Lung (tissue), 12 donors: ENCODE measurements around the gene CATSPERE. TPM values are rescaled to one million over a fixed set of nuclear protein-coding genes. Genes with fewer than 3 reads are reported as not detected.

ENCODE experiments used
- ATAC-seq: fragments of 200-7000 bp; cut with Tn5 transposase; one replicate; pipeline ENCODE4 v1.9.1; 2020; ENCODE audit warnings: moderate number of reproducible peaks; ENCODE audit not compliant: insufficient read depth, low FRiP score
- DNase-seq, 3 donors: peaks; one replicate each; pipeline ENCODE4 v3.0.0-alpha.2; 2013 to 2017
- H3K27ac ChIP-seq, 2 donors: one replicate each; pipeline ENCODE4 v1.5.1; 2013; ENCODE audit warnings: mild to moderate bottlenecking in 2 of 2, moderate library complexity in 2 of 2, control low read depth in 1 of 2, inconsistent platforms in 1 of 2, low read depth in 1 of 2, low read length in 1 of 2
- H3K27me3 ChIP-seq, 3 donors: one replicate each; pipeline ENCODE4 v1.5.1; 2013; ENCODE audit warnings: low read length in 2 of 3; ENCODE audit not compliant: control insufficient read depth in 3 of 3, insufficient read depth in 3 of 3
- H3K36me3 ChIP-seq, 4 donors: one replicate each; pipeline ENCODE4 v1.5.1; 2013; ENCODE audit warnings: low read length in 4 of 4, mild to moderate bottlenecking in 1 of 4, moderate library complexity in 1 of 4; ENCODE audit not compliant: control insufficient read depth in 4 of 4, insufficient read depth in 4 of 4
- H3K4me1 ChIP-seq, 5 donors: one replicate each; pipeline ENCODE4 v1.5.1; 2013; ENCODE audit warnings: low read length in 5 of 5, mild to moderate bottlenecking in 2 of 5, moderate library complexity in 1 of 5; ENCODE audit not compliant: control insufficient read depth in 5 of 5, insufficient read depth in 5 of 5
- H3K4me3 ChIP-seq: one replicate; pipeline ENCODE4 v1.5.1; 2013; ENCODE audit warnings: mild to moderate bottlenecking, control low read depth, moderate library complexity
- H3K9ac ChIP-seq, 2 donors: one replicate each; pipeline ENCODE4 v1.5.1; 2013; ENCODE audit warnings: low read length in 2 of 2, control low read depth in 1 of 2; ENCODE audit not compliant: insufficient read depth in 1 of 2
- H3K9me3 ChIP-seq, 4 donors: one replicate each; pipeline ENCODE4 v1.5.1; 2013; ENCODE audit warnings: low read length in 3 of 4, mild to moderate bottlenecking in 1 of 4, moderate library complexity in 1 of 4; ENCODE audit not compliant: control insufficient read depth in 4 of 4, insufficient read depth in 3 of 4
- WGBS, 2 donors: extraction: QIAGEN DNeasy Blood & Tissue Kit; methylation state at CpG; one replicate each; pipeline ENCODE4 v1.1.7; 2013; 5-methylcytosine and 5-hydroxymethylcytosine counted together
- polyA plus RNA-seq, 2 donors: library from polyadenylated mRNA; stranded (reverse); fragments of 200-250 nt; gene quantifications; one replicate each; pipeline ENCODE4 v1.2.1, GENCODE V29; 2013
- total RNA-seq, 2 donors: library from RNA; depleted of rRNA in 1 of 2; stranded (reverse); fragments of >200 nt in 1 of 2; gene quantifications; one replicate each; pipeline ENCODE4 v1.2.1, GENCODE V29; 2014 to 2021
- TF ChIP-seq, protein P1 (sequence below): IDR thresholded peaks from 2 replicates; pipeline ENCODE4 v1.5.1; 2012; ENCODE audit warnings: mild to moderate bottlenecking; ENCODE audit errors: control extremely low read depth, extremely low read depth
- donor health status: control.
- donor health status: control.
- donor health status: Bipolar disorder and iron deficiency.
- donor health status: healthy.
- donor health status: DM: yes; HTN: yes; CAD: no.

Gene CATSPERE
- total and polyA plus RNA-seq, 4 donors = 0.30 to 2.7 (median 1.4) TPM

- H3K36me3 ChIP-seq = no peaks in the 10 kb centered on the region
- DNase-seq = no peak
- TF ChIP-seq, protein P1, sequence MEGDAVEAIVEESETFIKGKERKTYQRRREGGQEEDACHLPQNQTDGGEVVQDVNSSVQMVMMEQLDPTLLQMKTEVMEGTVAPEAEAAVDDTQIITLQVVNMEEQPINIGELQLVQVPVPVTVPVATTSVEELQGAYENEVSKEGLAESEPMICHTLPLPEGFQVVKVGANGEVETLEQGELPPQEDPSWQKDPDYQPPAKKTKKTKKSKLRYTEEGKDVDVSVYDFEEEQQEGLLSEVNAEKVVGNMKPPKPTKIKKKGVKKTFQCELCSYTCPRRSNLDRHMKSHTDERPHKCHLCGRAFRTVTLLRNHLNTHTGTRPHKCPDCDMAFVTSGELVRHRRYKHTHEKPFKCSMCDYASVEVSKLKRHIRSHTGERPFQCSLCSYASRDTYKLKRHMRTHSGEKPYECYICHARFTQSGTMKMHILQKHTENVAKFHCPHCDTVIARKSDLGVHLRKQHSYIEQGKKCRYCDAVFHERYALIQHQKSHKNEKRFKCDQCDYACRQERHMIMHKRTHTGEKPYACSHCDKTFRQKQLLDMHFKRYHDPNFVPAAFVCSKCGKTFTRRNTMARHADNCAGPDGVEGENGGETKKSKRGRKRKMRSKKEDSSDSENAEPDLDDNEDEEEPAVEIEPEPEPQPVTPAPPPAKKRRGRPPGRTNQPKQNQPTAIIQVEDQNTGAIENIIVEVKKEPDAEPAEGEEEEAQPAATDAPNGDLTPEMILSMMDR = no peak
- H3K4me1 ChIP-seq = peaks cover 0 to 1% (median 0%) of the 10 kb centered on the region in 5 donors
- no peak overlapping the region for H3K9ac ChIP-seq
- H3K27me3 ChIP-seq = no peaks in the 10 kb centered on the region
- H3K9me3 ChIP-seq = no peaks in the 10 kb centered on the region
- ATAC-seq = no peak
- no peak overlapping the region for H3K27ac ChIP-seq
- H3K4me3 ChIP-seq = no peak overlapping the region
These were observed 178.5 kb downstream of the CATSPERE start for GRCh38 chr1:244639561-244639960.

DNA sequence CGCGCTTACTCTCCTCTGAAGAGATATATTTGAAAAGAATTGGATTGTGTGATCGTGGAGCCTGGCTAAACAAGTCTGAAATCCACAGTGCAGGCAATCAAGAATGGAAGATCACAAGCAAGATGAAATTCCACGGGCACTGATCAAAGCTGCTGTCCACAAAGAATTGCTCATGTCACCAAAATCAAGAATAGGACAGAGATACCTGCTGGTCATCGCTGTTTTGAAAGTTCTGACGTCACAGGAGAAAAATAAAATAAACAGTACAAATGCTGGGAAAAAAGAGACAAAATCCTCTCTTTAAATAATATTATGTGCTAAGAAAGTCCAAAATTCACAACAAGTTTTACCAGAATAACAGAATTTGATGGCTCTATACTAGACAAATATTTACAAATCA, 179.8 kb downstream of the CATSPERE start:
- H3K9me3 ChIP-seq = no peaks in the 10 kb centered on the region
- no peaks in the 10 kb centered on the region for H3K36me3 ChIP-seq
- no peaks in the 10 kb centered on the region for H3K27me3 ChIP-seq
- DNase-seq (no peak), ATAC-seq (no peak)
- no peak overlapping the region for H3K27ac ChIP-seq
- no peak overlapping the region for H3K4me3 ChIP-seq
- H3K9ac ChIP-seq = no peak overlapping the region
- 92 to 93% methylated on average over 6 of the region's 6 CpGs for WGBS, 2 donors
- TF ChIP-seq, protein P1 = no peak
- peaks cover 0 to 1% (median 0%) of the 10 kb centered on the region in 5 donors for H3K4me1 ChIP-seq

- WGBS, 2 donors = 87 to 92% methylated on average over 16 of the region's 16 CpGs
- Histone ChIP-seq H3K9ac (no peak overlapping the region), H3K4me1 (no peaks in the 10 kb centered on the region), H3K27ac (no peak overlapping the region), H3K4me3 (no peak overlapping the region), H3K36me3 (no peaks in the 10 kb centered on the region), H3K9me3 (no peaks in the 10 kb centered on the region), H3K27me3 (no peaks in the 10 kb centered on the region)
- TF ChIP-seq, protein P1 = no peak
- DNase-seq (no peak), ATAC-seq (no peak)
These were observed 181.5 kb downstream of the CATSPERE start for GRCh38 chr1:244642526-244642925.

- no peaks in the 10 kb centered on the region for H3K27me3 ChIP-seq
- ATAC-seq = no peak
- no peaks in the 10 kb centered on the region for H3K9me3 ChIP-seq
- WGBS, 2 donors = 94 to 97% methylated on average over 14 of the region's 14 CpGs
- no peak for DNase-seq
- H3K9ac ChIP-seq = no peak overlapping the region
- H3K4me1 ChIP-seq = no peaks in the 10 kb centered on the region
- TF ChIP-seq, protein P1 = no peak
- H3K4me3 ChIP-seq = no peak overlapping the region
- no peaks in the 10 kb centered on the region for H3K36me3 ChIP-seq
- H3K27ac ChIP-seq = no peak overlapping the region
These were observed 181.9 kb downstream of the CATSPERE start for GRCh38 chr1:244642988-244643387.
